ENCODE data around the gene APOD.

The APOD gene

DNA sequence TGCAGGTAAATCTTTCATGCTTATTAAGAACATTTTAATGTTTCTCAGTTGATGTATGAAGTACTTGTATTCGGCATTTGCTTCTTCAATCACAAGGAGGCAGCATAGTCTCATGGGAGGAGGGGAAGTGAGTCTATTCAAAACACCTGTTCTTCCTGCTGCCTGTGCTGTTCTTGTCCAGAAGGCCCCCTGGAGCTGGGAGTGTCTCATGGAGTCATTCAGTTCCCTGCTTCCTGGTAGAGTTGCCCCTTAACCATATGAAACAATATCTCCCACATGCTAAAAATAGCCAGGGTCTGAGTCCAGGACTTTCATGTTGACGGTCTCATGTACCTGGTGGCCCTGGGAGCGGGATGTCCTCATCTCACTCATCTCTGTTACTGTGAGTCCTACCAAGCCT is 25.1 kb downstream of the APOD start:
- no peak for TF ChIP-seq POLR2A (IDR thresholded peaks at IDR 0.05; ENCODE audit: low read depth, low read length)
- peak; percentile 44; the same call in 1 of the 2 replicates for TF ChIP-seq SPI1 (IDR thresholded peaks at IDR 0.05; ENCODE audit: low read depth, low read length)
- no peak for TF ChIP-seq PAX5 (IDR thresholded peaks at IDR 0.05; ENCODE audit: insufficient read depth, low read length, severe bottlenecking)
- no peak for TF ChIP-seq TAF1 (IDR thresholded peaks at IDR 0.05; ENCODE audit: low read depth, low read length)
- DNase-seq (ENCODE audit: insufficient read length, low spot score) (no peak), FAIRE-seq (peak; percentile 23)

DNA sequence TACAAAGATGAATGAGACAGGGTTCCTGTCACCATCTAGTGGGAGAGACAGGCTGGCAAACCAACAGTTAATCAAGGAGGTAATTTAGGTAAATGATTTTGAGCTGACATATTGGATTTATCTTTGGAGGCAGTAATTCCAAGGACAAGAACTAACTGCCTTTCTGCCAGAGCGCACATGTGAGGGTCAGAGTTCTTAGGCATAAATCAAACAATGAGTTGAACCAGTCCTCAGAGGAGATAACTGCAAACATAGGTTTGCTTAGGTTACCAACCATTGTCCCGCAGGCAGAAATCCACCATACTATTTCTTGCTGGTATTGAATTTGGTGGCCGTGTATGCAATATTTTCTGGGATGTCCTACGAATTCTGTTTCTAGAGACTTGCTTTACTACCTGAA is 26.4 kb downstream of the APOD start:
- no peak for DNase-seq (ENCODE audit: insufficient read length, low spot score)
- TF ChIP-seq SPI1 (IDR thresholded peaks at IDR 0.05; ENCODE audit: low read depth, low read length) = no peak
- no peak for TF ChIP-seq POLR2AphosphoS5 (IDR thresholded peaks at IDR 0.05; ENCODE audit: low read depth, low read length)
- no peak for TF ChIP-seq POLR2A (IDR thresholded peaks at IDR 0.05; ENCODE audit: low read depth, low read length)
- TF ChIP-seq TAF1 (IDR thresholded peaks at IDR 0.05; ENCODE audit: low read depth, low read length) = no peak
- TF ChIP-seq POU2F2 (IDR thresholded peaks at IDR 0.05; ENCODE audit: low read depth, low read length) = no peak
- no peak for TF ChIP-seq PAX5 (IDR thresholded peaks at IDR 0.05; ENCODE audit: insufficient read depth, low read length, severe bottlenecking)
- FAIRE-seq = no peak

DNA sequence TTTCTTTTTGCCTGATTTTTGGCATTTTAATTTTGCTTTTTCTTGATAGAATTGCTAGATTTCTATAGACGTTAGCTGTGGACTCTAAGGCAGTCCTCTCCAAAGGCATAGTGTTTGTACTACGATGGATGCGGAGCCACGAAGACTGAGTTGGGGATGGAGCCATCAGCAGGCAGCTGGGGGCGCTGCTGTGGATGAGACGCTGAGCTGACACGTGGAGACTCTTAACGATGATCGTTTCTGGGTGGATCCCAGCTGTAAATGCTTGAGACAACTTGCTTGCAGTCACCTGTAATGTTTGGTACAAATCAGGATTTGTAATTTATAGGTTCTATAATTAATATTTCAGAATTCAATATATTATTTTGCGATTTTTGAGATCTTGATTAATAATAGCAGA is 27.4 kb downstream of the APOD start:
- TF ChIP-seq SPI1 (IDR thresholded peaks at IDR 0.05; ENCODE audit: low read depth, low read length) (no peak), POLR2AphosphoS5 (IDR thresholded peaks at IDR 0.05; ENCODE audit: low read depth, low read length) (no peak), POLR2A (IDR thresholded peaks at IDR 0.05; ENCODE audit: low read depth, low read length) (no peak), POU2F2 (IDR thresholded peaks at IDR 0.05; ENCODE audit: low read depth, low read length) (no peak), PAX5 (IDR thresholded peaks at IDR 0.05; ENCODE audit: insufficient read depth, low read length, severe bottlenecking) (no peak), TAF1 (IDR thresholded peaks at IDR 0.05; ENCODE audit: low read depth, low read length) (no peak)
- FAIRE-seq (no peak), DNase-seq (ENCODE audit: insufficient read length, low spot score) (no peak)

DNA sequence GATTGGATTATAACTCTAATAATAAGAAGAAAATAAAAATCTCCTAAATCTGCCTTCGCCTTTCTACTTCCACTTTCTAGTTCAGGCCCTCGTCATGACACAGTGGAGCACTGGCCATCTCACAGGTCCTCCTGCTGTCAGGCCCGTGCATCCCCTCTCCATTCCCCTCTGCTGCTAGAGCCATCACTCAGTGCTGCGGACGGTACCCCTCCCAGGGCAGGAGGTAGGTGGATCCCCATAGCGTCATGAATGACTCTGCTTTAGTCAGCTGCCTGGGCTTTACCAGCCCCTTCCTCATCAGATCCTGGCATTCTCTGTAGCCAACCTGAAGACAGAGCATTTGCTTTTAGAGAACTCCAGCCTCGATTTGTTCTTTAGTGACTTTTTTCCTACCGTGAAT is 28.6 kb downstream of the APOD start:
- no peak for FAIRE-seq
- TF ChIP-seq POLR2A (IDR thresholded peaks at IDR 0.05; ENCODE audit: low read depth, low read length) (no peak), POU2F2 (IDR thresholded peaks at IDR 0.05; ENCODE audit: low read depth, low read length) (no peak), POLR2AphosphoS5 (IDR thresholded peaks at IDR 0.05; ENCODE audit: low read depth, low read length) (no peak), TAF1 (IDR thresholded peaks at IDR 0.05; ENCODE audit: low read depth, low read length) (no peak), PAX5 (IDR thresholded peaks at IDR 0.05; ENCODE audit: insufficient read depth, low read length, severe bottlenecking) (no peak), SPI1 (IDR thresholded peaks at IDR 0.05; ENCODE audit: low read depth, low read length) (no peak)
- DNase-seq (ENCODE audit: insufficient read length, low spot score) = no peak

DNA sequence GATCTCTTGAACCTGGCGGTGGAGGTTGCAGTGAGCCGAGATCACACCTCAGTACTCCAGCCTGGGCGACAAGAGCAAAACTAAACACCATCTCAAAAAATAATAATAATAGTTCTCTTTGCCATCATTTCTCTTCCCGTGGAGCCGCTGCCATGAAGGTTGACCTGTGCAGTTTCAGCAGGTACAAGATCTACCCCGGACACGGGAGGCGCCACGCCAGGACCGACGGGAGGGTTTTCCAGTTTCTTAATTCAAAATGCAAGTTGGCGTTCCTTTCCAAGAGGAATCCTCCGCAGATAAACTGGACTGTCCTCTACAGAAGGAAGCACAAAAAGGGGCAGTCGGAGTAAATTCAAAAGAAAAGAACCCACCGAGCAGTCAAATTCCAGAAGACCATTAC is 29.3 kb downstream of the APOD start:
- DNase-seq (ENCODE audit: insufficient read length, low spot score) = no peak
- TF ChIP-seq POU2F2 (IDR thresholded peaks at IDR 0.05; ENCODE audit: low read depth, low read length) (no peak), POLR2AphosphoS5 (IDR thresholded peaks at IDR 0.05; ENCODE audit: low read depth, low read length) (no peak), PAX5 (IDR thresholded peaks at IDR 0.05; ENCODE audit: insufficient read depth, low read length, severe bottlenecking) (no peak), POLR2A (IDR thresholded peaks at IDR 0.05; ENCODE audit: low read depth, low read length) (no peak), TAF1 (IDR thresholded peaks at IDR 0.05; ENCODE audit: low read depth, low read length) (no peak), SPI1 (IDR thresholded peaks at IDR 0.05; ENCODE audit: low read depth, low read length) (no peak)
- FAIRE-seq = no peak

DNA sequence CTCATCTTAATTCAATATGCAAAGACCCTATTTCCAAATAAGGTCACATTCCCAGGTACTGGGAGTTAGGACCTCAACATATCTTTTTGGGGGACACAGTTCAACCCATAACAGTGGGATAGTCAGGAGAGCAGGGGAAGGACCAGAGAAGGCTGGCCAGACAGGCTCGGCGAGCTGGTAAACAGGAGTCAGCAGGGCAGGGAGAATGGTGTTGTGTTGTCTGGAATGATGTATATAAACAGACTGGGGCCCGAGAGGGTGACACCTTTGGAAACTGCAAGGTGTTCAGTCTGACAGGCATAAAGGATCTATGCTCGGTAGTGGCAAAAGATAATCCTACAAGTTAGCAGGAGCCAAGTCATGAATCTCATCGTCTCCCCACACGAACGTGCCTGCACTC is 30.5 kb downstream of the APOD start:
- no peak for TF ChIP-seq POLR2AphosphoS5 (IDR thresholded peaks at IDR 0.05; ENCODE audit: low read depth, low read length)
- no peak for TF ChIP-seq PAX5 (IDR thresholded peaks at IDR 0.05; ENCODE audit: insufficient read depth, low read length, severe bottlenecking)
- TF ChIP-seq TAF1 (IDR thresholded peaks at IDR 0.05; ENCODE audit: low read depth, low read length) = no peak
- no peak for TF ChIP-seq POLR2A (IDR thresholded peaks at IDR 0.05; ENCODE audit: low read depth, low read length)
- TF ChIP-seq SPI1 (IDR thresholded peaks at IDR 0.05; ENCODE audit: low read depth, low read length) = no peak
- no peak for TF ChIP-seq POU2F2 (IDR thresholded peaks at IDR 0.05; ENCODE audit: low read depth, low read length)
- FAIRE-seq (no peak), DNase-seq (ENCODE audit: insufficient read length, low spot score) (no peak)

DNA sequence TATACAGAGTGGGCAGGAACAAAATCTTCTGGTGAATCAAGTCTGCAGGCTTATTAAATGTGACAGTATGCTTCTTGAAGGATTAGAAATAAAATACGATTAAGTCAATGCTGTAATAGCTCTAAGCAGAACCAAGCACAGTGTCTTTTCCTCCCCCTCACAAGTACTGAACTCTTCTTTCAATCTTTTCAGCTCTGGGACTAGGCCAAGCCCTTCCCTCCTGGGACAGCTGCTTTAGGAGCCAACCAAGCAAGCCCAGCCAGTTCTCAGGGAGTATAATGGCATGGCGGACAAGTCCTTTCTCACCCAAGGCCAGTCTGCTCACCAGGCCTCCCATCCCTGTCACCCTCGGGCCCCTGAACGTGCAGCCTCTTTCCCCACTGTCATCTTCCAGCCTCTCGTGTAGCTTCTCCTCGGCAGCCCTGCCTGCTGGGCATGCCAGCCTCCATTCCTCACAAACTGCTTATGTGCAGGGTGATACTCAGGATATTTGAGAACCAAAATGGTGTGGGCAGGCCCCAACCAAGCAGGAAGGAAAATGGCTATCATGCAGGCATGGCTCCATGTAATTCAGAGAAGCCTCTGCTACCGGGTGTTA is 32.3 kb downstream of the APOD start:
- no peak for DNase-seq (ENCODE audit: insufficient read length, low spot score)
- TF ChIP-seq POLR2A (IDR thresholded peaks at IDR 0.05; ENCODE audit: low read depth, low read length) = no peak
- TF ChIP-seq SPI1 (IDR thresholded peaks at IDR 0.05; ENCODE audit: low read depth, low read length) = no peak
- TF ChIP-seq PAX5 (IDR thresholded peaks at IDR 0.05; ENCODE audit: insufficient read depth, low read length, severe bottlenecking) = no peak
- no peak for TF ChIP-seq POLR2AphosphoS5 (IDR thresholded peaks at IDR 0.05; ENCODE audit: low read depth, low read length)
- TF ChIP-seq TAF1 (IDR thresholded peaks at IDR 0.05; ENCODE audit: low read depth, low read length) = no peak
- no peak for TF ChIP-seq POU2F2 (IDR thresholded peaks at IDR 0.05; ENCODE audit: low read depth, low read length)
- no peak for FAIRE-seq

DNA sequence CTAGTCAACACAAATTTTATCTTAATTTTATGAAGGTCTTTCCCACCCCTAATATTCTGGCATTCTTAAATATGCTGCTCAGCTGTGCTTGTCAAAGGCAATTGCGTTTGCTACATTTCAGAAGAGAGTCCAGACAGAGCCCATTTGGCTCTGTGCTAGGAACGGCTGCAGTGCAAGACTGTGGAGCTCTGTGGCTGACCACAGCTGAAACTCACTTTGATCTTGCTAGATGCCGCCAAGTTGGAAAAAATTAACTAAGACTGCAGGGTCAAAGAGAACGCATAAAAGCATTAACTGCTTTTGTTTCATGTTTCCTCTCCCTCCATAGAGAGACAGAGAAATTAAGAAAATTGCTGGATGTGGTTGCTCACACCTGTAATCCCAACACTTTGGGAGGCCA is 33.0 kb downstream of the APOD start:
- DNase-seq (ENCODE audit: insufficient read length, low spot score) (no peak), FAIRE-seq (no peak)

DNA sequence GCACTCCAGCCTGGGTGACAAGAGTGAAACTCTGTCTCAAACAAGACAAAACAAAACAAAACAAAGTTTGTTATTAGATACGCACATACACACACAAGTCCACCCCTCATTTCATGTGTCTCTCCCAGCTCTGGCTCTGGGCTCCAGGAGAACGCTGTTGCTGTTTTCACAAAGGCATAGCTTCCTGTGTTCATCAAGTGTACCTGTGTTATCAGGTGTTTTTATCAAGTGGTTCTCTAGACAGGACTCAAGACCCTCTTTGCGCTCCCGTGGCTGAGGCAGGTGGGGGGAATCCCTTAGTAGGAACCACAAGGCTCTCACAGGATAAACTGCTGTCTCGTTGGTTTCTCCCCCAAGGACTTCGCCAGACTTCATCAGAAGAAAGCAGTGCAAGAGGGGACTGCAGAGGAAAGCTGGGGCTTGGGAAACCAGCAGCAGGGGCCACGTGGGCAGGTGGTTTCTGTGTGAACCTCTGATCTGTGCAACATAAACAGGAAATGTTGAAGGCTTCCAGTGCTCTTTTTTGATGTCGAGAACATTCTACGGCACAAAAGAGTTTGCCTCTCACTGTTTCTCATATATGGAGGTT is 33.7 kb downstream of the APOD start:
- TF ChIP-seq POLR2A (IDR thresholded peaks at IDR 0.05; ENCODE audit: low read depth, low read length) (no peak), POU2F2 (IDR thresholded peaks at IDR 0.05; ENCODE audit: low read depth, low read length) (no peak), SPI1 (IDR thresholded peaks at IDR 0.05; ENCODE audit: low read depth, low read length) (no peak), POLR2AphosphoS5 (IDR thresholded peaks at IDR 0.05; ENCODE audit: low read depth, low read length) (no peak), TAF1 (IDR thresholded peaks at IDR 0.05; ENCODE audit: low read depth, low read length) (no peak), PAX5 (IDR thresholded peaks at IDR 0.05; ENCODE audit: insufficient read depth, low read length, severe bottlenecking) (no peak)
- FAIRE-seq (no peak), DNase-seq (ENCODE audit: insufficient read length, low spot score) (no peak)

More for the DNA sequence above, 33.0 kb downstream of the APOD start:
- no peak for TF ChIP-seq TAF1 (IDR thresholded peaks at IDR 0.05; ENCODE audit: low read depth, low read length)
- TF ChIP-seq POLR2AphosphoS5 (IDR thresholded peaks at IDR 0.05; ENCODE audit: low read depth, low read length) = no peak
- no peak for TF ChIP-seq PAX5 (IDR thresholded peaks at IDR 0.05; ENCODE audit: insufficient read depth, low read length, severe bottlenecking)
- TF ChIP-seq POU2F2 (IDR thresholded peaks at IDR 0.05; ENCODE audit: low read depth, low read length) = no peak
- no peak for TF ChIP-seq SPI1 (IDR thresholded peaks at IDR 0.05; ENCODE audit: low read depth, low read length)
- no peak for TF ChIP-seq POLR2A (IDR thresholded peaks at IDR 0.05; ENCODE audit: low read depth, low read length)
